Astrocyte (in vitro differentiated cells and primary cell): ENCODE data around the gene DKKL1. TPM values are rescaled to one million over a fixed set of nuclear protein-coding genes. Genes with fewer than 3 reads are reported as not detected.

Experiments
- DNase-seq: peaks from one replicate; pipeline ENCODE4 v3.0.0-alpha.2; 2010; ENCODE audit warnings: low read depth
- FAIRE-seq: peaks from 2 replicates; lab custom pipeline; 2011; peaks lifted over from hg19 to GRCh38; lab: Jason Lieb, UNC
- H2AFZ ChIP-seq: 2 replicates; pipeline ENCODE4 v1.6.0; 2012; ENCODE audit warnings: low read depth, low read length, inconsistent platforms
- H3K27ac ChIP-seq: 2 replicates; pipeline ENCODE4 v1.5.1; 2011; ENCODE audit warnings: low read depth, low read length, inconsistent platforms
- H3K27me3 ChIP-seq: 2 replicates; pipeline ENCODE4 v1.6.0; 2011; ENCODE audit warnings: low read length, inconsistent platforms; ENCODE audit not compliant: insufficient read depth
- H3K36me3 ChIP-seq: 2 replicates; pipeline ENCODE4 v1.5.1; 2011; ENCODE audit warnings: low read length, inconsistent platforms; ENCODE audit not compliant: insufficient read depth
- H3K4me1 ChIP-seq: 2 replicates; pipeline ENCODE4 v1.5.1; 2011; ENCODE audit warnings: low read length, inconsistent platforms; ENCODE audit not compliant: insufficient read depth
- H3K4me2 ChIP-seq: 2 replicates; pipeline ENCODE4 v1.6.0; 2012; ENCODE audit warnings: low read length, inconsistent platforms
- H3K4me3 ChIP-seq: 2 replicates; pipeline ENCODE4 v1.5.1; 2011; ENCODE audit warnings: low read depth, mild to moderate bottlenecking, low read length, inconsistent platforms; ENCODE audit not compliant: insufficient read depth
- H3K79me2 ChIP-seq: 2 replicates; pipeline ENCODE4 v1.6.0; 2012; ENCODE audit warnings: mild to moderate bottlenecking, low read length, inconsistent platforms; ENCODE audit not compliant: insufficient read depth
- H3K9ac ChIP-seq: 2 replicates; pipeline ENCODE4 v1.6.0; 2012; ENCODE audit warnings: mild to moderate bottlenecking, low read length, inconsistent platforms
- H3K9me3 ChIP-seq: 2 replicates; pipeline ENCODE4 v1.5.1; 2012; ENCODE audit warnings: low read depth, mild to moderate bottlenecking, low read length, inconsistent platforms; ENCODE audit not compliant: insufficient read depth
- H4K20me1 ChIP-seq: 2 replicates; pipeline ENCODE4 v1.6.0; 2012; ENCODE audit warnings: low read length, inconsistent platforms; ENCODE audit not compliant: insufficient read depth
- H3K27ac Mint-ChIP-seq: one replicate; pipeline ENCODE4 v1.8.0; 2021; ENCODE audit warnings: mild to moderate bottlenecking, mixed read lengths; ENCODE audit not compliant: unreplicated experiment
- H3K27me3 Mint-ChIP-seq: one replicate; pipeline ENCODE4 v1.8.0; 2021; ENCODE audit warnings: low read depth, mixed read lengths; ENCODE audit not compliant: unreplicated experiment
- H3K36me3 Mint-ChIP-seq: one replicate; pipeline ENCODE4 v1.8.0; 2021; ENCODE audit warnings: low read depth, mixed read lengths; ENCODE audit not compliant: unreplicated experiment
- H3K4me1 Mint-ChIP-seq: one replicate; pipeline ENCODE4 v1.8.0; 2021; ENCODE audit warnings: low read depth, mixed read lengths; ENCODE audit not compliant: unreplicated experiment
- H3K4me3 Mint-ChIP-seq: one replicate; pipeline ENCODE4 v1.8.0; 2021; ENCODE audit warnings: mild to moderate bottlenecking, moderate library complexity, mixed read lengths; ENCODE audit not compliant: unreplicated experiment
- H3K9me3 Mint-ChIP-seq: one replicate; pipeline ENCODE4 v1.8.0; 2021; ENCODE audit warnings: mild to moderate bottlenecking, mixed read lengths; ENCODE audit not compliant: unreplicated experiment
- CTCF ChIP-seq: IDR thresholded peaks from 2 replicates; pipeline ENCODE4 v1.5.1; 2011; ENCODE audit warnings: low read depth, mild to moderate bottlenecking, inconsistent platforms, low read length, moderate library complexity; ENCODE audit not compliant: insufficient read depth
- EZH2 ChIP-seq: IDR thresholded peaks from 2 replicates; pipeline ENCODE4 v1.6.1; 2012; ENCODE audit warnings: mild to moderate bottlenecking, low read length, inconsistent platforms; ENCODE audit not compliant: insufficient read depth
- total RNA-seq: library from RNA; stranded (reverse); gene quantifications from 2 replicates; pipeline ENCODE4 v1.2.1, GENCODE V29; 2021

The DKKL1 gene
- total RNA-seq, 1 donor from 2014 or later: 1.1 TPM

GRCh38 chr19:49391581-49392399 lies 28.1 kb downstream of the DKKL1 start:
- peak; percentile 19 for DNase-seq

GRCh38 chr19:49393881-49394280 lies 30.2 kb downstream of the DKKL1 start:
- H3K4me1 ChIP-seq: no peaks in the 10 kb centered on the region

More at GRCh38 chr19:49391581-49392399, 28.1 kb downstream of the DKKL1 start:
- Histone ChIP-seq H2AFZ (no peak overlapping the region), H3K79me2 (no peaks in the 10 kb centered on the region), H3K27me3 (peaks cover 2% of the 10 kb centered on the region), H3K4me1 (no peaks in the 10 kb centered on the region), H3K36me3 (no peaks in the 10 kb centered on the region), H3K9ac (no peak overlapping the region), H4K20me1 (no peaks in the 10 kb centered on the region), H3K4me2 (no peak overlapping the region), H3K27ac (no peak overlapping the region), H3K4me3 (no peak overlapping the region), H3K9me3 (no peaks in the 10 kb centered on the region)
- H3K27ac Mint-ChIP-seq: no peak overlapping the region
- no peak for FAIRE-seq
- no peak overlapping the region for H3K4me3 Mint-ChIP-seq
- H3K9me3 Mint-ChIP-seq: no peaks in the 10 kb centered on the region
- TF ChIP-seq CTCF (peak; percentile 67), EZH2 (no peak)
- no peaks in the 10 kb centered on the region for H3K4me1 Mint-ChIP-seq
- peaks cover 38% of the 10 kb centered on the region for H3K27me3 Mint-ChIP-seq
- H3K36me3 Mint-ChIP-seq: no peaks in the 10 kb centered on the region

More at GRCh38 chr19:49393881-49394280, 30.2 kb downstream of the DKKL1 start:
- Histone ChIP-seq H3K79me2 (no peaks in the 10 kb centered on the region), H3K9ac (no peak overlapping the region), H3K9me3 (no peaks in the 10 kb centered on the region), H3K36me3 (no peaks in the 10 kb centered on the region), H3K4me3 (no peak overlapping the region), H3K27ac (no peak overlapping the region), H4K20me1 (no peaks in the 10 kb centered on the region), H3K27me3 (peaks cover 2% of the 10 kb centered on the region), H2AFZ (no peak overlapping the region), H3K4me2 (no peak overlapping the region)
- H3K27ac Mint-ChIP-seq: no peak overlapping the region
- no peak overlapping the region for H3K4me3 Mint-ChIP-seq
- no peak for FAIRE-seq
- H3K9me3 Mint-ChIP-seq: no peaks in the 10 kb centered on the region
- H3K36me3 Mint-ChIP-seq: no peaks in the 10 kb centered on the region
- no peaks in the 10 kb centered on the region for H3K4me1 Mint-ChIP-seq
- H3K27me3 Mint-ChIP-seq: peaks cover 52% of the 10 kb centered on the region
- TF ChIP-seq EZH2 (no peak), CTCF (no peak)
- DNase-seq: no peak
